HepG2 (cell line): ENCODE measurements around the gene SMCO4. TPM values are rescaled to one million over a fixed set of nuclear protein-coding genes. Genes with fewer than 3 reads are reported as not detected.
A peak's percentile ranks its signal among the peaks of the same experiment; 100 is the strongest.

ENCODE experiments used
- ETV5 ChIP-seq: IDR thresholded peaks from 2 replicates; pipeline ENCODE4 v1.6.1; 2018; ENCODE audit warnings: missing biosample characterization, missing genetic modification reagents, inconsistent platforms, borderline replicate concordance
- PRPF4 ChIP-seq: fragments of 200-400 bp; formaldehyde crosslinking; IDR thresholded peaks from 2 replicates; pipeline ENCODE4 v1.6.1; 2016; ENCODE audit warnings: low read length, low read depth; ENCODE audit not compliant: poor library complexity, severe bottlenecking
- RBFOX2 ChIP-seq: fragments of 200-400 bp; formaldehyde crosslinking; IDR thresholded peaks from 2 replicates; pipeline ENCODE4 v1.6.1; 2017; ENCODE audit warnings: low read depth, mild to moderate bottlenecking, low read length
- ZBTB42 ChIP-seq: sonication (generic); formaldehyde crosslinking; IDR thresholded peaks from 2 replicates; pipeline ENCODE4 v1.5.0; 2020; ENCODE audit warnings: mild to moderate bottlenecking, missing genetic modification reagents
- ZMAT3 ChIP-seq: sonication (generic); formaldehyde crosslinking; conservative IDR thresholded peaks from 2 replicates; pipeline ENCODE4 v1.7.0; 2021; ENCODE audit warnings: missing genetic modification reagents
- ZNF713 ChIP-seq: sonication (generic); formaldehyde crosslinking; IDR thresholded peaks from 2 replicates; pipeline ENCODE4 v1.4.0; 2020; ENCODE audit warnings: mild to moderate bottlenecking, missing genetic modification reagents
- polyA plus RNA-seq, 8 experiments: library from polyadenylated mRNA; depleted of rRNA in 3 of 8; stranded (reverse) in 7 of 8; unstranded in 1 of 8; fragments of >200 nt; fragmentation: Illumina TruSeq in 4 of 8; extraction: Trizol in 4 of 8; gene quantifications; 2 replicates each; pipeline versions ENCODE4 v1.2.1 to v1.2.3, GENCODE V29; 2011 to 2016; ENCODE audit warnings: low read depth in 4 of 8, missing spikeins in 1 of 8, mixed read lengths in 1 of 8; ENCODE audit not compliant: insufficient read depth in 1 of 8
- total RNA-seq, 5 experiments: library from RNA; depleted of rRNA; stranded (reverse); fragments of >200 nt; fragmentation: Illumina TruSeq; extraction: Trizol; gene quantifications; 2 replicates each; pipeline ENCODE4 v1.2.3, GENCODE V29; 2016; ENCODE audit warnings: low read depth in 1 of 5
- TF ChIP-seq, protein P1 (sequence below): sonication (generic); formaldehyde crosslinking; IDR thresholded peaks from 2 replicates; pipeline ENCODE4 v1.5.0; 2020; ENCODE audit warnings: mild to moderate bottlenecking, missing genetic modification reagents
- TF ChIP-seq, protein P2 (sequence below): IDR thresholded peaks from 2 replicates; pipeline ENCODE4 v1.6.1; 2012; ENCODE audit warnings: low read depth, low read length, improper control_type of control experiment
- TF ChIP-seq, protein P3 (sequence below): sonication (generic); formaldehyde crosslinking; IDR thresholded peaks from 2 replicates; pipeline ENCODE4 v1.8.0; 2022; ENCODE audit warnings: mild to moderate bottlenecking, missing genetic modification reagents, moderate library complexity
- TF ChIP-seq, protein P4 (sequence below): IDR thresholded peaks from 2 replicates; pipeline ENCODE4 v1.6.1; 2016; ENCODE audit warnings: low read depth
- TF ChIP-seq, protein P5 (sequence below): sonication (generic); formaldehyde crosslinking; IDR thresholded peaks from 2 replicates; pipeline ENCODE4 v1.4.0; 2020; ENCODE audit warnings: mild to moderate bottlenecking, missing genetic modification reagents
- TF ChIP-seq, protein P6 (sequence below): sonication (generic); formaldehyde crosslinking; IDR thresholded peaks from 2 replicates; pipeline ENCODE4 v1.9.0; 2021; ENCODE audit warnings: missing genetic modification reagents, borderline replicate concordance
- TF ChIP-seq, protein P7 (sequence below): IDR thresholded peaks from 2 replicates; pipeline ENCODE4 v1.6.1; 2012; ENCODE audit warnings: low read length, improper control_type of control experiment

SMCO4 gene
- total and polyA plus RNA-seq, 2 of the 13 experiments (the other 11 are each of a cell fraction or from before 2014, with no cell fraction given), result 10.6 to 28.5 TPM

DNA sequence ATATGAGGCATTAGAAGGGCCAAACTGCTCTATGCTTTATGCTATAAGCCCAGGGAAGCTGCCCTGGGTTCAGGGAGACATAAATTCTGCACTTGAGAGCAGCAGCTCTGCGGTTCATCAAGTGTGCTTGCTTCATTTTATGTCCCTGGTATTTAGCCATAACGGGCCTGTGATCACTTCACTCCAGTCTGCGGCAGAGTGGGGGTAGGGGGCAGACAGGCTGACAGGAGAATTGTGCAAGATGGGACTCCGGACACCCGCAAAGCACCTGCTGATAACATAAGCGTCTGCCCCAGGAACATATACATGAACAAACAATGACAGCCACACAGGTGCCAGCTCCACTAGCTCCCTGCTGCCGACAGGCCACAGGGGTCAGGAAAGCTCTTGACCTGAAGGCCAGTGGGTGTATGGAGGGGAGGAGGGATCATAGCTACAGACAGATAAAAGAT, 56.1 kb downstream of the SMCO4 start (continued):
- TF ChIP-seq, protein P1, sequence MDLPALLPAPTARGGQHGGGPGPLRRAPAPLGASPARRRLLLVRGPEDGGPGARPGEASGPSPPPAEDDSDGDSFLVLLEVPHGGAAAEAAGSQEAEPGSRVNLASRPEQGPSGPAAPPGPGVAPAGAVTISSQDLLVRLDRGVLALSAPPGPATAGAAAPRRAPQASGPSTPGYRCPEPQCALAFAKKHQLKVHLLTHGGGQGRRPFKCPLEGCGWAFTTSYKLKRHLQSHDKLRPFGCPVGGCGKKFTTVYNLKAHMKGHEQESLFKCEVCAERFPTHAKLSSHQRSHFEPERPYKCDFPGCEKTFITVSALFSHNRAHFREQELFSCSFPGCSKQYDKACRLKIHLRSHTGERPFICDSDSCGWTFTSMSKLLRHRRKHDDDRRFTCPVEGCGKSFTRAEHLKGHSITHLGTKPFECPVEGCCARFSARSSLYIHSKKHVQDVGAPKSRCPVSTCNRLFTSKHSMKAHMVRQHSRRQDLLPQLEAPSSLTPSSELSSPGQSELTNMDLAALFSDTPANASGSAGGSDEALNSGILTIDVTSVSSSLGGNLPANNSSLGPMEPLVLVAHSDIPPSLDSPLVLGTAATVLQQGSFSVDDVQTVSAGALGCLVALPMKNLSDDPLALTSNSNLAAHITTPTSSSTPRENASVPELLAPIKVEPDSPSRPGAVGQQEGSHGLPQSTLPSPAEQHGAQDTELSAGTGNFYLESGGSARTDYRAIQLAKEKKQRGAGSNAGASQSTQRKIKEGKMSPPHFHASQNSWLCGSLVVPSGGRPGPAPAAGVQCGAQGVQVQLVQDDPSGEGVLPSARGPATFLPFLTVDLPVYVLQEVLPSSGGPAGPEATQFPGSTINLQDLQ (CRISPR knock-in tag), result no peak
- no peak for TF ChIP-seq RBFOX2
- TF ChIP-seq ZNF713, result no peak
- no peak for TF ChIP-seq PRPF4
- TF ChIP-seq, protein P2, sequence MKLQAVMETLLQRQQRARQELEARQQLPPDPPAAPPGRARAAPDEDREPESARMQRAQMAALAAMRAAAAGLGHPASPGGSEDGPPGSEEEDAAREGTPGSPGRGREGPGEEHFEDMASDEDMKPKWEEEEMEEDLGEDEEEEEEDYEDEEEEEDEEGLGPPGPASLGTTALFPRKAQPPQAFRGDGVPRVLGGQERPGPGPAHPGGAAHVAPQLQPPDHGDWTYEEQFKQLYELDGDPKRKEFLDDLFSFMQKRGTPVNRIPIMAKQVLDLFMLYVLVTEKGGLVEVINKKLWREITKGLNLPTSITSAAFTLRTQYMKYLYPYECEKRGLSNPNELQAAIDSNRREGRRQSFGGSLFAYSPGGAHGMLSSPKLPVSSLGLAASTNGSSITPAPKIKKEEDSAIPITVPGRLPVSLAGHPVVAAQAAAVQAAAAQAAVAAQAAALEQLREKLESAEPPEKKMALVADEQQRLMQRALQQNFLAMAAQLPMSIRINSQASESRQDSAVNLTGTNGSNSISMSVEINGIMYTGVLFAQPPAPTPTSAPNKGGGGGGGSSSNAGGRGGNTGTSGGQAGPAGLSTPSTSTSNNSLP, result peak; percentile 87; the same call in 1 of the 2 replicates
- TF ChIP-seq, protein P3, sequence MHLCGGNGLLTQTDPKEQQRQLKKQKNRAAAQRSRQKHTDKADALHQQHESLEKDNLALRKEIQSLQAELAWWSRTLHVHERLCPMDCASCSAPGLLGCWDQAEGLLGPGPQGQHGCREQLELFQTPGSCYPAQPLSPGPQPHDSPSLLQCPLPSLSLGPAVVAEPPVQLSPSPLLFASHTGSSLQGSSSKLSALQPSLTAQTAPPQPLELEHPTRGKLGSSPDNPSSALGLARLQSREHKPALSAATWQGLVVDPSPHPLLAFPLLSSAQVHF (CRISPR knock-in tag), result no peak
- TF ChIP-seq ZBTB42, result no peak
- TF ChIP-seq, protein P4, sequence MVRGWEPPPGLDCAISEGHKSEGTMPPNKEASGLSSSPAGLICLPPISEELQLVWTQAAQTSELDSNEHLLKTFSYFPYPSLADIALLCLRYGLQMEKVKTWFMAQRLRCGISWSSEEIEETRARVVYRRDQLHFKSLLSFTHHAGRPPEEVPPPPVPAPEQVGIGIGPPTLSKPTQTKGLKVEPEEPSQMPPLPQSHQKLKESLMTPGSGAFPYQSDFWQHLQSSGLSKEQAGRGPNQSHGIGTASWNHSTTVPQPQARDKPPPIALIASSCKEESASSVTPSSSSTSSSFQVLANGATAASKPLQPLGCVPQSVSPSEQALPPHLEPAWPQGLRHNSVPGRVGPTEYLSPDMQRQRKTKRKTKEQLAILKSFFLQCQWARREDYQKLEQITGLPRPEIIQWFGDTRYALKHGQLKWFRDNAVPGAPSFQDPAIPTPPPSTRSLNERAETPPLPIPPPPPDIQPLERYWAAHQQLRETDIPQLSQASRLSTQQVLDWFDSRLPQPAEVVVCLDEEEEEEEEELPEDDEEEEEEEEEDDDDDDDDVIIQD, result peak; percentile 88
- TF ChIP-seq, protein P5, sequence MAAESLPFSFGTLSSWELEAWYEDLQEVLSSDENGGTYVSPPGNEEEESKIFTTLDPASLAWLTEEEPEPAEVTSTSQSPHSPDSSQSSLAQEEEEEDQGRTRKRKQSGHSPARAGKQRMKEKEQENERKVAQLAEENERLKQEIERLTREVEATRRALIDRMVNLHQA (CRISPR knock-in tag), result no peak
- TF ChIP-seq, protein P6, sequence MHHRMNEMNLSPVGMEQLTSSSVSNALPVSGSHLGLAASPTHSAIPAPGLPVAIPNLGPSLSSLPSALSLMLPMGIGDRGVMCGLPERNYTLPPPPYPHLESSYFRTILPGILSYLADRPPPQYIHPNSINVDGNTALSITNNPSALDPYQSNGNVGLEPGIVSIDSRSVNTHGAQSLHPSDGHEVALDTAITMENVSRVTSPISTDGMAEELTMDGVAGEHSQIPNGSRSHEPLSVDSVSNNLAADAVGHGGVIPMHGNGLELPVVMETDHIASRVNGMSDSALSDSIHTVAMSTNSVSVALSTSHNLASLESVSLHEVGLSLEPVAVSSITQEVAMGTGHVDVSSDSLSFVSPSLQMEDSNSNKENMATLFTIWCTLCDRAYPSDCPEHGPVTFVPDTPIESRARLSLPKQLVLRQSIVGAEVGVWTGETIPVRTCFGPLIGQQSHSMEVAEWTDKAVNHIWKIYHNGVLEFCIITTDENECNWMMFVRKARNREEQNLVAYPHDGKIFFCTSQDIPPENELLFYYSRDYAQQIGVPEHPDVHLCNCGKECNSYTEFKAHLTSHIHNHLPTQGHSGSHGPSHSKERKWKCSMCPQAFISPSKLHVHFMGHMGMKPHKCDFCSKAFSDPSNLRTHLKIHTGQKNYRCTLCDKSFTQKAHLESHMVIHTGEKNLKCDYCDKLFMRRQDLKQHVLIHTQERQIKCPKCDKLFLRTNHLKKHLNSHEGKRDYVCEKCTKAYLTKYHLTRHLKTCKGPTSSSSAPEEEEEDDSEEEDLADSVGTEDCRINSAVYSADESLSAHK, result no peak
- peak; percentile 64; the same call in 1 of the 2 replicates for TF ChIP-seq ZMAT3
- TF ChIP-seq, protein P7, sequence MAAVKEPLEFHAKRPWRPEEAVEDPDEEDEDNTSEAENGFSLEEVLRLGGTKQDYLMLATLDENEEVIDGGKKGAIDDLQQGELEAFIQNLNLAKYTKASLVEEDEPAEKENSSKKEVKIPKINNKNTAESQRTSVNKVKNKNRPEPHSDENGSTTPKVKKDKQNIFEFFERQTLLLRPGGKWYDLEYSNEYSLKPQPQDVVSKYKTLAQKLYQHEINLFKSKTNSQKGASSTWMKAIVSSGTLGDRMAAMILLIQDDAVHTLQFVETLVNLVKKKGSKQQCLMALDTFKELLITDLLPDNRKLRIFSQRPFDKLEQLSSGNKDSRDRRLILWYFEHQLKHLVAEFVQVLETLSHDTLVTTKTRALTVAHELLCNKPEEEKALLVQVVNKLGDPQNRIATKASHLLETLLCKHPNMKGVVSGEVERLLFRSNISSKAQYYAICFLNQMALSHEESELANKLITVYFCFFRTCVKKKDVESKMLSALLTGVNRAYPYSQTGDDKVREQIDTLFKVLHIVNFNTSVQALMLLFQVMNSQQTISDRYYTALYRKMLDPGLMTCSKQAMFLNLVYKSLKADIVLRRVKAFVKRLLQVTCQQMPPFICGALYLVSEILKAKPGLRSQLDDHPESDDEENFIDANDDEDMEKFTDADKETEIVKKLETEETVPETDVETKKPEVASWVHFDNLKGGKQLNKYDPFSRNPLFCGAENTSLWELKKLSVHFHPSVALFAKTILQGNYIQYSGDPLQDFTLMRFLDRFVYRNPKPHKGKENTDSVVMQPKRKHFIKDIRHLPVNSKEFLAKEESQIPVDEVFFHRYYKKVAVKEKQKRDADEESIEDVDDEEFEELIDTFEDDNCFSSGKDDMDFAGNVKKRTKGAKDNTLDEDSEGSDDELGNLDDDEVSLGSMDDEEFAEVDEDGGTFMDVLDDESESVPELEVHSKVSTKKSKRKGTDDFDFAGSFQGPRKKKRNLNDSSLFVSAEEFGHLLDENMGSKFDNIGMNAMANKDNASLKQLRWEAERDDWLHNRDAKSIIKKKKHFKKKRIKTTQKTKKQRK, result no peak
- peak; percentile 80; the same call in 1 of the 2 replicates for TF ChIP-seq ETV5 (CRISPR knock-in tag)
